Body of pancreas (tissue), 4 donors: ENCODE measurements around the gene CFDP1. TPM values are rescaled to one million over a fixed set of nuclear protein-coding genes. Genes with fewer than 3 reads are reported as not detected.

Experiments used
- ATAC-seq: fragments of 150-250 bp; one replicate; pipeline ENCODE4 v1.9.1; 2016
- DNase-seq, 4 donors: peaks; one replicate each; pipeline ENCODE4 v3.0.0-alpha.2; 2019
- H3K27ac ChIP-seq, 4 donors: fragments of 200-600 bp; sonication (generic); 1 replicate in 3 of 4; 2 replicates in 1 of 4; pipeline versions ENCODE4 v1.5.1 to v1.6.1; 2016 to 2019; ENCODE audit warnings: mild to moderate bottlenecking in 1 of 4, mixed read lengths in 1 of 4, moderate library complexity in 1 of 4
- H3K27me3 ChIP-seq, 2 donors: fragments of 200-600 bp; sonication (generic); one replicate each; pipeline ENCODE4 v1.6.0; 2016; ENCODE audit warnings: mild to moderate bottlenecking in 1 of 2
- H3K36me3 ChIP-seq, 2 donors: fragments of 200-600 bp; sonication (generic); replicated peaks in 1 of 2; 2 replicates each; pipeline ENCODE4 v1.5.1; 2016; ENCODE audit warnings: low read depth in 2 of 2; ENCODE audit not compliant: insufficient read depth in 1 of 2
- H3K4me1 ChIP-seq: fragments of 200-600 bp; sonication (generic); one replicate; pipeline ENCODE4 v1.6.0; 2016
- H3K4me3 ChIP-seq, 2 donors: fragments of 200-600 bp; sonication (generic); 1 replicate in 1 of 2; 2 replicates in 1 of 2; pipeline ENCODE4 v1.5.1; 2016 to 2019
- H3K9me3 ChIP-seq, 3 donors: fragments of 200-600 bp; sonication (generic); 1 replicate in 2 of 3; 2 replicates in 1 of 3; pipeline ENCODE4 v1.5.1; 2016
- POLR2A ChIP-seq, 3 donors: fragments of 450-650 bp; IDR thresholded peaks; one replicate each; pipeline ENCODE4 v1.6.1; 2016; ENCODE audit warnings: antibody characterized with exemption in 3 of 3, mild to moderate bottlenecking in 2 of 3
- WGBS, 2 donors: methylation state at CpG; one replicate each; pipeline ENCODE4 v1.1.5; 2017; 5-methylcytosine and 5-hydroxymethylcytosine counted together
- intact Hi-C: fragments of 100-400 bp; cut with DNase I; formaldehyde crosslinking; loops from one replicate; pipeline ENCODE4 v1.15.1; 2023
- total RNA-seq, 2 donors: library from RNA; depleted of rRNA; stranded (reverse); fragments of >200 nt; gene quantifications; one replicate each; pipeline ENCODE4 v1.1.0, GENCODE V29; 2016
- TF ChIP-seq, protein P1 (sequence below), 7 experiments: fragments of 450-650 bp in 4 of 7; fragments of 200-600 bp in 3 of 7; sonication (generic) in 3 of 7; IDR thresholded peaks; one replicate each; pipeline ENCODE4 v1.5.1; 2016 to 2019; ENCODE audit warnings: antibody characterized with exemption in 7 of 7

The CFDP1 gene
- total RNA-seq, 2 donors from 2014 or later, result 34.0 to 65.3 TPM

DNA sequence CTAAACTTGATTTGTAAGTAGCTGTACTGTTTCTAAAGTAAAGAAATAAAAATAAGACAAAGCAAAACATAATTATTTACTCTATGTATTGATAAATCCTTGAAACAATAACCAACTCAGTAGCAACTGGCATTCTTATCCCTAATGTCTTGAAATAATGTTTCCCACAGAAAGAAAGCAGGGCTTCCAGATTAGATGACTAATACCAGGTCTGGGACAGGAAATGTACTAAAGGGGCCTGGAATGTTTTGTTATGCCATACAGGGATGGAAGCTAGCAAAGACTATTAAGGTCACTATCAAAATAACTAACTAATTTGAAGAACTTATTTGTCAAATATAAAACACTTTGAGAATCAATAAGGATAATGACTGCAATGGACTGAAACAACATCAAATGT, 82.1 kb downstream of the CFDP1 start:
- no peaks in the 10 kb centered on the region for H3K9me3 ChIP-seq
- no peak for DNase-seq
- TF ChIP-seq, protein P1, sequence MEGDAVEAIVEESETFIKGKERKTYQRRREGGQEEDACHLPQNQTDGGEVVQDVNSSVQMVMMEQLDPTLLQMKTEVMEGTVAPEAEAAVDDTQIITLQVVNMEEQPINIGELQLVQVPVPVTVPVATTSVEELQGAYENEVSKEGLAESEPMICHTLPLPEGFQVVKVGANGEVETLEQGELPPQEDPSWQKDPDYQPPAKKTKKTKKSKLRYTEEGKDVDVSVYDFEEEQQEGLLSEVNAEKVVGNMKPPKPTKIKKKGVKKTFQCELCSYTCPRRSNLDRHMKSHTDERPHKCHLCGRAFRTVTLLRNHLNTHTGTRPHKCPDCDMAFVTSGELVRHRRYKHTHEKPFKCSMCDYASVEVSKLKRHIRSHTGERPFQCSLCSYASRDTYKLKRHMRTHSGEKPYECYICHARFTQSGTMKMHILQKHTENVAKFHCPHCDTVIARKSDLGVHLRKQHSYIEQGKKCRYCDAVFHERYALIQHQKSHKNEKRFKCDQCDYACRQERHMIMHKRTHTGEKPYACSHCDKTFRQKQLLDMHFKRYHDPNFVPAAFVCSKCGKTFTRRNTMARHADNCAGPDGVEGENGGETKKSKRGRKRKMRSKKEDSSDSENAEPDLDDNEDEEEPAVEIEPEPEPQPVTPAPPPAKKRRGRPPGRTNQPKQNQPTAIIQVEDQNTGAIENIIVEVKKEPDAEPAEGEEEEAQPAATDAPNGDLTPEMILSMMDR (IDR thresholded peaks at IDR 0.05), result no peak
- TF ChIP-seq POLR2A (IDR thresholded peaks at IDR 0.05), result no peak
- H3K4me1 ChIP-seq, result no peaks in the 10 kb centered on the region
- H3K4me3 ChIP-seq, result no peak overlapping the region
- no peaks in the 10 kb centered on the region for H3K36me3 ChIP-seq
- ATAC-seq, result no peak
- no peak overlapping the region for H3K27ac ChIP-seq
- H3K27me3 ChIP-seq, result no peaks in the 10 kb centered on the region
- intact Hi-C loops, result no loop called here

DNA sequence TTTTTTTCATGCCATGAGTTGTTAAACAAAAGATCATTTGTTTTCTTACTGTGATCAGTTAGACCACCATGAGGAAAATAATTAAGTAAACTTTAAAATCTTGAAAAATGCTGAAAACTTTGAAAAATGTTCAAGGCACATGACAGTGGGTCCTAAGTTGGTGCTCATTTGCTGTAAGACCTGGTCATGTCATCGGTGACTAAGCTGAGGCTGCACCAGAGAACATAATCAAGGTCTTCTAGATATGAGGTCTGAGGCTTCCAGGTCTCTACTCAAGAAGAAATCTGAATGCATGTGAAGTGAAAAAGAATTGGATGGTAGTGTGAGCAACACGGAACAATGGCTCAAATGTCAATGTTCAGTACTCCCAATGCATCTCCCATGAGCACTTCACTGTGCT, 87.6 kb downstream of the CFDP1 start:
- ATAC-seq, result no peak
- no peaks in the 10 kb centered on the region for H3K9me3 ChIP-seq

DNA sequence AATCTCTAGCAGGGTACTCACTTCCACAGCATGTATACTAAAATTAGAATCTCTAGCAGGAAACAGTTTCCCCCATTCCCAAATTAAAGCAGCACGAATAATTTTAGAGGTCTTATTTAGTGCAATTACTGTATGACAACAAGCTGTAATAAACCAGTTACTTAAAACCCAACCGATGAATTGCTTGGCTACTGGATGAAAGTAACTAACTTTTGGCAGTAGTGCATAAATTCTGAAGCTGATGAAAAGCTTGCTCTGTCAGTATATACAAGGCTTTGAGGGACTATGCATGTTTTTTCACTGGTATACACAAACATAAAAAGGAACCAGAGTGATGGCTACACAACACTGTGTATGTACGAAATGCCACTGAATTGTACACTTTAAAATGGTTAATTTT, 89.4 kb downstream of the CFDP1 start:
- DNase-seq, result no peak
- Histone ChIP-seq H3K27ac (no peak overlapping the region), H3K27me3 (no peaks in the 10 kb centered on the region), H3K4me1 (peaks cover 23% of the 10 kb centered on the region), H3K4me3 (no peak overlapping the region), H3K36me3 (no peaks in the 10 kb centered on the region), H3K9me3 (no peaks in the 10 kb centered on the region)
- WGBS, 2 donors, result 60 to 69% methylated on average over 3 of the region's 3 CpGs
- intact Hi-C loops, result no loop called here
- TF ChIP-seq, protein P1 (IDR thresholded peaks at IDR 0.05), result no peak
- TF ChIP-seq POLR2A (IDR thresholded peaks at IDR 0.05), result no peak
- ATAC-seq, result no peak

More for the DNA sequence above, 87.6 kb downstream of the CFDP1 start:
- Histone ChIP-seq H3K27me3 (no peaks in the 10 kb centered on the region), H3K4me3 (no peak overlapping the region), H3K4me1 (peaks cover 22% of the 10 kb centered on the region), H3K36me3 (no peaks in the 10 kb centered on the region), H3K27ac (no peak overlapping the region)
- intact Hi-C loops, result no loop called here
- TF ChIP-seq, protein P1 (IDR thresholded peaks at IDR 0.05), result no peak
- TF ChIP-seq POLR2A (IDR thresholded peaks at IDR 0.05), result no peak
- DNase-seq, result no peak
- WGBS, 2 donors, result 88 to 93% methylated on average over 2 of the region's 2 CpGs

DNA sequence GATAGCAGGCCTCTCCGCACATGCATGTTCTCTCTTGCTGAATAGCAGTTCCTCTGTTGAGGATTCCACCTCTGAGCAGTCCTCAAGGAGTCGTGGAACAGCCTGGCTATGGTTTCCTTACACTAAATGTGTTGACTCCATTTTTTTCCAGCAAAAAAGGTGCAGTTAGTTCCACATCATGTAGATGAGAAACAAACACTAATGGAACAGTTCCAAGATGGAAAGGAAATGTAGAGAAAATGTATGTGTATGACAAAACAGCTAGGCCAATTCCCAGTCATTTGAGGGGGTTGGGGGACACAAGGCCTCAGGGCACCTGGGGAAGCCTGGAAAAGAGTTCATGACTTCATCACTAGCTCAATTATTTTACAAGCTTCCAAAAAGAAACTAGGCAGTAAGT, 90.0 kb downstream of the CFDP1 start:
- intact Hi-C loops, result no loop called here
- Histone ChIP-seq H3K36me3 (no peaks in the 10 kb centered on the region), H3K4me1 (peaks cover 23% of the 10 kb centered on the region), H3K9me3 (no peaks in the 10 kb centered on the region), H3K4me3 (no peak overlapping the region), H3K27me3 (no peaks in the 10 kb centered on the region), H3K27ac (peak overlapping the region in 2 of 4 donors; percentile 50 to 61)
- 87 to 95% methylated on average over 2 of the region's 2 CpGs for WGBS, 2 donors
- ATAC-seq (no peak), DNase-seq (no peak)
- TF ChIP-seq POLR2A (IDR thresholded peaks at IDR 0.05), result no peak
- TF ChIP-seq, protein P1 (IDR thresholded peaks at IDR 0.05), result no peak

DNA sequence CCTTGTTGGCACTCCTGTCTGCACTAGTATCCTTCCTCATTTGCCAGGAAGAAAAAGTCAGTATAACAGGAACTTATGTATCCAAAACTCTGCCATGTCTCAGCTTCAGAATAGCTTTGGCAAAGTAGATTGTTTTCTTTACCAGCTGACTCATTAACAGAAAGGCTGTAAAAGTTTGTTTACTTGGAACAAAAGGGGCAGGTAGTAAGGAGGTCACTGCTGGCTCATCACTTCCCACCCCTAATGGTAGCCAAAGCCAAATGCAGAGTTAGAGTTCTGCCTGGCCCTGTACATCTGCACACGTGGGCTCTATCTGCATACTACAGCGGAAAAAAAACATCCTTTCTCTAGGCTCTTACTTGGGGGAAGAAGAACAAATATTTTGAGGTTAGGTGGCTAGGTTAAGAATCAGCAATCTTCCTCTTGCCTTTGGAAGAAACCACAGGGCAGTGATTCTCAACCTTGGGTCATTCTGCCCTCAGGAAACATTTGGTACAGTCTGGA, 90.9 kb downstream of the CFDP1 start:
- intact Hi-C loops, result no loop called here
- TF ChIP-seq POLR2A (IDR thresholded peaks at IDR 0.05), result no peak
- TF ChIP-seq, protein P1 (IDR thresholded peaks at IDR 0.05), result no peak
- ATAC-seq (peak; percentile 53), DNase-seq (peak in 1 of 4 donors; percentile 21)
- H3K4me1 ChIP-seq, result peaks cover 23% of the 10 kb centered on the region
- 53 to 74% methylated on average over 2 of the region's 2 CpGs for WGBS, 2 donors
- no peaks in the 10 kb centered on the region for H3K36me3 ChIP-seq
- H3K27me3 ChIP-seq, result no peaks in the 10 kb centered on the region
- H3K4me3 ChIP-seq, result no peak overlapping the region
- no peaks in the 10 kb centered on the region for H3K9me3 ChIP-seq
- H3K27ac ChIP-seq, result peak overlapping the region in 3 of 4 donors; percentile 24 to 61 (median 50)
